HepG2 (cell line): ENCODE data around the gene UBE3D. TPM values are rescaled to one million over a fixed set of nuclear protein-coding genes. Genes with fewer than 3 reads are reported as not detected.

Experiments used
- CREB1 ChIP-seq, 2 experiments: fragments of 450-650 bp in 1 of 2; IDR thresholded peaks; 2 replicates each; pipeline ENCODE4 v1.6.1; 2016 to 2017; ENCODE audit warnings: control low read depth in 1 of 2, mild to moderate bottlenecking in 1 of 2, missing compliant biosample characterization in 1 of 2, missing genetic modification characterization in 1 of 2
- ELF4 ChIP-seq: sonication (generic); formaldehyde crosslinking; IDR thresholded peaks from 2 replicates; pipeline ENCODE4 v1.5.0; 2020; ENCODE audit warnings: missing genetic modification reagents, mild to moderate bottlenecking, moderate library complexity, borderline replicate concordance
- GABPB1 ChIP-seq: IDR thresholded peaks from 2 replicates; pipeline ENCODE4 v1.6.1; 2016; ENCODE audit warnings: mild to moderate bottlenecking, missing genetic modification reagents, moderate library complexity, missing compliant biosample characterization
- JUN ChIP-seq: sonication (generic); formaldehyde crosslinking; IDR thresholded peaks from 2 replicates; pipeline ENCODE4 v1.4.0; 2020; ENCODE audit warnings: mild to moderate bottlenecking, missing genetic modification reagents
- KMT2B ChIP-seq: IDR thresholded peaks from 2 replicates; pipeline ENCODE4 v1.6.1; 2016; ENCODE audit warnings: missing genetic modification reagents, missing compliant biosample characterization
- MYC ChIP-seq: sonication (generic); formaldehyde crosslinking; IDR thresholded peaks from 2 replicates; pipeline ENCODE4 v1.9.0; 2021; ENCODE audit warnings: missing genetic modification reagents, borderline replicate concordance
- PAXIP1 ChIP-seq: sonication (generic); formaldehyde crosslinking; conservative IDR thresholded peaks from 2 replicates; pipeline ENCODE4 v1.4.0; 2020; ENCODE audit warnings: mild to moderate bottlenecking, missing genetic modification reagents, moderate library complexity
- PBX3 ChIP-seq: sonication (generic); formaldehyde crosslinking; IDR thresholded peaks from 2 replicates; pipeline ENCODE4 v1.8.1; 2023; ENCODE audit warnings: missing genetic modification reagents, inconsistent platforms, borderline replicate concordance
- PCBP2 ChIP-seq: fragments of 200-400 bp; formaldehyde crosslinking; optimal IDR thresholded peaks from 2 replicates; pipeline ENCODE3; 2018; ENCODE audit warnings: low read length, low read depth; ENCODE audit not compliant: poor library complexity, severe bottlenecking
- SETDB1 ChIP-seq: sonication (generic); formaldehyde crosslinking; IDR thresholded peaks from 2 replicates; pipeline ENCODE4 v1.5.1; 2020; ENCODE audit warnings: missing genetic modification reagents, mild to moderate bottlenecking, borderline replicate concordance
- THAP9 ChIP-seq: sonication (generic); formaldehyde crosslinking; IDR thresholded peaks from 2 replicates; pipeline ENCODE4; 2020; ENCODE audit warnings: missing genetic modification reagents, mild to moderate bottlenecking, borderline replicate concordance
- ZFP36 ChIP-seq: fragments of 150-350 bp; IDR thresholded peaks from 2 replicates; pipeline ENCODE4 v1.6.1; 2018; ENCODE audit warnings: borderline replicate concordance, low read length, low read depth; ENCODE audit not compliant: partially characterized antibody
- ZNF501 ChIP-seq: sonication (generic); formaldehyde crosslinking; IDR thresholded peaks from 2 replicates; pipeline ENCODE4 v1.5.1; 2020; ENCODE audit warnings: mild to moderate bottlenecking, moderate library complexity, missing genetic modification reagents
- ZNF562 ChIP-seq: sonication (generic); formaldehyde crosslinking; IDR thresholded peaks from 2 replicates; pipeline ENCODE4 v1.8.0; 2022; ENCODE audit warnings: missing genetic modification reagents, borderline replicate concordance
- ZNF75D ChIP-seq: sonication (generic); formaldehyde crosslinking; IDR thresholded peaks from 2 replicates; pipeline ENCODE4 v1.8.1; 2023; ENCODE audit warnings: missing genetic modification reagents, mild to moderate bottlenecking, borderline replicate concordance
- polyA plus RNA-seq, 8 experiments: library from polyadenylated mRNA; depleted of rRNA in 3 of 8; stranded (reverse) in 7 of 8; unstranded in 1 of 8; fragments of >200 nt; fragmentation: Illumina TruSeq in 4 of 8; extraction: Trizol in 4 of 8; gene quantifications; 2 replicates each; pipeline versions ENCODE4 v1.2.1 to v1.2.3, GENCODE V29; 2011 to 2016; ENCODE audit warnings: low read depth in 4 of 8, missing spikeins in 1 of 8, mixed read lengths in 1 of 8; ENCODE audit not compliant: insufficient read depth in 1 of 8
- total RNA-seq, 5 experiments: library from RNA; depleted of rRNA; stranded (reverse); fragments of >200 nt; fragmentation: Illumina TruSeq; extraction: Trizol; gene quantifications; 2 replicates each; pipeline ENCODE4 v1.2.3, GENCODE V29; 2016; ENCODE audit warnings: low read depth in 1 of 5

The UBE3D gene
- total and polyA plus RNA-seq, 2 of the 13 experiments (the other 11 are each of a cell fraction or from before 2014, with no cell fraction given) = 5.1 to 11.4 TPM

GRCh38 chr6:83067448-83068439 is 2.1 kb upstream of the UBE3D start, which contains the start of gene DOP1A (continued):
- TF ChIP-seq JUN = no peak
- TF ChIP-seq THAP9 (CRISPR knock-in tag) = peak; percentile 63; the same call in 1 of the 2 replicates
- no peak for TF ChIP-seq ZNF562 (CRISPR knock-in tag)
- TF ChIP-seq GABPB1 (CRISPR knock-in tag) = peak; percentile 87
- no peak for TF ChIP-seq ZNF75D (CRISPR knock-in tag)
- peak; percentile 88 for TF ChIP-seq KMT2B (CRISPR knock-in tag)
- no peak for TF ChIP-seq PCBP2
- TF ChIP-seq ZFP36 = no peak
- TF ChIP-seq SETDB1 (CRISPR knock-in tag) = no peak
- peak; percentile 64 for TF ChIP-seq MYC (CRISPR knock-in tag)
- 0 out of 2 replicates have a peak, but pooled peaks have one; percentile 26 for TF ChIP-seq CREB1 (IDR thresholded peaks at IDR 0.05)
- TF ChIP-seq CREB1 (CRISPR knock-in tag; IDR thresholded peaks at IDR 0.05) = peak; percentile 75
- TF ChIP-seq ZNF501 (CRISPR knock-in tag) = peak; percentile 99
- TF ChIP-seq PAXIP1 (CRISPR knock-in tag) = peak; percentile 38
- TF ChIP-seq ELF4 (CRISPR knock-in tag) = no peak
- TF ChIP-seq PBX3 (CRISPR knock-in tag) = no peak
